BE2C (cell line): ENCODE data around the gene ACTR8.

ENCODE experiments used
- DNase-seq: peaks from one replicate; pipeline ENCODE4 v3.0.0-alpha.2; 2020
- H3K27me3 ChIP-seq: fragments of 250-450 bp; sonication (Bioruptor Pico); 2 replicates; pipeline ENCODE4 v1.5.1; 2020; ENCODE audit warnings: mild to moderate bottlenecking
- H3K36me3 ChIP-seq: fragments of 250-450 bp; sonication (Bioruptor Pico); 2 replicates; pipeline ENCODE4 v1.5.1; 2020; ENCODE audit warnings: mild to moderate bottlenecking
- H3K4me1 ChIP-seq: fragments of 250-450 bp; sonication (Bioruptor Pico); 2 replicates; pipeline ENCODE4 v1.5.1; 2020
- H3K4me3 ChIP-seq: 2 replicates; pipeline ENCODE4 v1.5.1; 2011; ENCODE audit warnings: low read depth, low read length
- H3K9me3 ChIP-seq: fragments of 250-450 bp; sonication (Bioruptor Pico); 2 replicates; pipeline ENCODE4 v1.5.1; 2020
- TF ChIP-seq, protein P1 (sequence below): IDR thresholded peaks from 2 replicates; pipeline ENCODE4 v1.5.1; 2012; ENCODE audit warnings: mild to moderate bottlenecking, low read depth, low read length

ACTR8 gene

GRCh38 chr3:53859178-53859577, 22.8 kb downstream of the ACTR8 start:
- Histone ChIP-seq H3K4me1 (no peaks in the 10 kb centered on the region), H3K27me3 (no peaks in the 10 kb centered on the region), H3K9me3 (no peaks in the 10 kb centered on the region), H3K36me3 (no peaks in the 10 kb centered on the region), H3K4me3 (no peak overlapping the region)
- TF ChIP-seq, protein P1, sequence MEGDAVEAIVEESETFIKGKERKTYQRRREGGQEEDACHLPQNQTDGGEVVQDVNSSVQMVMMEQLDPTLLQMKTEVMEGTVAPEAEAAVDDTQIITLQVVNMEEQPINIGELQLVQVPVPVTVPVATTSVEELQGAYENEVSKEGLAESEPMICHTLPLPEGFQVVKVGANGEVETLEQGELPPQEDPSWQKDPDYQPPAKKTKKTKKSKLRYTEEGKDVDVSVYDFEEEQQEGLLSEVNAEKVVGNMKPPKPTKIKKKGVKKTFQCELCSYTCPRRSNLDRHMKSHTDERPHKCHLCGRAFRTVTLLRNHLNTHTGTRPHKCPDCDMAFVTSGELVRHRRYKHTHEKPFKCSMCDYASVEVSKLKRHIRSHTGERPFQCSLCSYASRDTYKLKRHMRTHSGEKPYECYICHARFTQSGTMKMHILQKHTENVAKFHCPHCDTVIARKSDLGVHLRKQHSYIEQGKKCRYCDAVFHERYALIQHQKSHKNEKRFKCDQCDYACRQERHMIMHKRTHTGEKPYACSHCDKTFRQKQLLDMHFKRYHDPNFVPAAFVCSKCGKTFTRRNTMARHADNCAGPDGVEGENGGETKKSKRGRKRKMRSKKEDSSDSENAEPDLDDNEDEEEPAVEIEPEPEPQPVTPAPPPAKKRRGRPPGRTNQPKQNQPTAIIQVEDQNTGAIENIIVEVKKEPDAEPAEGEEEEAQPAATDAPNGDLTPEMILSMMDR, result no peak
- no peak for DNase-seq

GRCh38 chr3:53858096-53858741, 23.7 kb downstream of the ACTR8 start:
- H3K36me3 ChIP-seq, result no peaks in the 10 kb centered on the region

GRCh38 chr3:53856964-53857363, 25.0 kb downstream of the ACTR8 start:
- DNase-seq, result no peak
- Histone ChIP-seq H3K36me3 (no peaks in the 10 kb centered on the region), H3K4me3 (no peak overlapping the region), H3K27me3 (no peaks in the 10 kb centered on the region), H3K9me3 (no peaks in the 10 kb centered on the region), H3K4me1 (no peaks in the 10 kb centered on the region)
- TF ChIP-seq, protein P1, result no peak

More at GRCh38 chr3:53858096-53858741, 23.7 kb downstream of the ACTR8 start:
- no peaks in the 10 kb centered on the region for H3K4me1 ChIP-seq
- no peaks in the 10 kb centered on the region for H3K9me3 ChIP-seq
- TF ChIP-seq, protein P1, result no peak
- H3K27me3 ChIP-seq, result no peaks in the 10 kb centered on the region
- H3K4me3 ChIP-seq, result no peak overlapping the region
- DNase-seq, result no peak

DNA sequence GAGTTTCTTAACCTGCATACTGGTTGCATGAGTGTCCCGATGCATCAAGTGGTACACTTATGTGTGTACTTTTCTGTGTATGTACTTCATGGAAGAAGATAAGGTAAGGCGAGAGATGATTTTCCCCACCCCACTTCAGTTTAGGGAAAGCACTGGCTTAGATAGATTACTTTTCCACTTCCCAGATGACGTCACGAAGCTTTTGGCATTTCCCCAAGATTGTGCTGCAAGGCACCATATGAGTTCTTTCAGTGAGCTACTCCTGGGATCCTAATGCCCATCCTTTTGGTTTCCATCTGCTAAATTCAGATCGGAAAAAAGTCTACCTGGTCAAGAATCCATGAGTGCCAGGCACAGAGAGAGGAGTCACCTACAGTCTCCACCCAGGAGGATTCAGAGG, 31.1 kb downstream of the ACTR8 start:
- TF ChIP-seq, protein P1, result no peak
- DNase-seq, result no peak
- peaks cover 13% of the 10 kb centered on the region for H3K27me3 ChIP-seq
- H3K4me3 ChIP-seq, result no peak overlapping the region
- H3K36me3 ChIP-seq, result no peaks in the 10 kb centered on the region
- no peaks in the 10 kb centered on the region for H3K4me1 ChIP-seq
- no peaks in the 10 kb centered on the region for H3K9me3 ChIP-seq

GRCh38 chr3:53849916-53850315, 32.0 kb downstream of the ACTR8 start:
- DNase-seq, result no peak
- Histone ChIP-seq H3K36me3 (no peaks in the 10 kb centered on the region), H3K27me3 (peaks cover 21% of the 10 kb centered on the region), H3K4me1 (no peaks in the 10 kb centered on the region), H3K9me3 (no peaks in the 10 kb centered on the region), H3K4me3 (no peak overlapping the region)
- TF ChIP-seq, protein P1, result no peak

DNA sequence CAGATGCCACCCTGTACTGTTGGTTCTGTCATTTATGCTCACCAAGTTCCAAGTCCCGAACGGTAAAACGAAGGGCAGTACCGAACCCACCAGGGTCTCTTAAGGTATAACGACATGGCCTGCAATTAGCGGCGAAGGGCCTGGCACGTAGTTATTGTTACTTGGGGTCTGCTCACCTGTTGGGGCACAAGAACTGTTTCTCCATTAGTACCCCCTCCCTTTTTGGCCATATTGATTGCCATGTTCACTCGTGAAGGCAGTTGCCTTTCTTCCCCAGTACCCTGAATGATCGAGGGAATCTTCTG, 35.1 kb downstream of the ACTR8 start:
- Histone ChIP-seq H3K4me1 (no peaks in the 10 kb centered on the region), H3K9me3 (no peaks in the 10 kb centered on the region), H3K36me3 (no peaks in the 10 kb centered on the region), H3K4me3 (no peak overlapping the region), H3K27me3 (peaks cover 21% of the 10 kb centered on the region)
- no peak for DNase-seq
- TF ChIP-seq, protein P1, result no peak
